Measurements from ENCODE around the gene KCNN2. TPM values are rescaled to one million over a fixed set of nuclear protein-coding genes. Genes with fewer than 3 reads are reported as not detected.

KCNN2 gene
- total and polyA plus RNA-seq, 2 donors = 0.66 to 1.1 TPM

DNA sequence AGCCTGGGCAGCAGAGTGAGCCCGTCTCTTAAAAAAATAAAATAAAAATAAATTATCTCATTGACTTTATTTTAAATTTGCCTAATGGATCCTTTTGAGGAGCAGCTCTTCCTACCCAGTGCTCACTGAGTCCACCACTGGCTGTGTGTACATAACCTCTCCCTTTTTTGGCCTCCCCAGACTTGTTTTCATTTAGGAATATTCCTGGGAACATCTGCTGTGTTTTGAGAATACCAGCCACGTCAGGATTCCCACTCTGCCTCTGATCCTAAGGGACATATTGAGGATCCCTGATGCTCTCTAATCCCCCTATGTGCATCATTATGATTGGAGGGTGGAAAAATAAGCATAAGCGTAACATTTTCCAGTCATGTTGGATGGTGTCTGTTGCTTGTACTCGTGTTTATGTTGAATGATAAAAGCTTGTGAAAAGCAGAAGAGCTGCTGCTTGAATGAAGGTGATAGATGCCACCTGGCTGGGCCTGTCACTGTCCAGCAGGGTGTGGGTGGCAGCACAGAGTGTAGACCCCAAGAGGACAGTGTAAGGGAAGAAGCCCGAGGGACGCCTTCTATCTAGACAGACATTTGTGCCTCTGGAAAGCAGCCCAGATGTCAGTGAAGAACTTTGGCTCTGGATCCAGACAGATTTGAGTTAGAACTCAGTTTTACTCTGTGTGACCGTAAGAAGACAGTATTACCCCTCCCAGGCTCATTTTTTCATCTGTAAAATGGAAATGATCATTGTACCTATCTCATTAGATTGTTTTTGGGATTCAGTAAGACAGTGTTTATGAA lies 15.4 kb downstream of the KCNN2 start:
- no peak for DNase-seq (ENCODE audit: low read depth in 6 of 9, low spot score in 9 of 9)
- Histone ChIP-seq H3K4me3 (ENCODE audit: low read length in 2 of 2) (no peak overlapping the region), H3K9me3 (ENCODE audit: control insufficient read depth in 2 of 2, insufficient read depth in 1 of 2, low read length in 1 of 2) (no peaks in the 10 kb centered on the region), H3K36me3 (ENCODE audit: control insufficient read depth in 2 of 2, insufficient read depth in 2 of 2, low read length in 1 of 2) (no peaks in the 10 kb centered on the region), H3K27ac (ENCODE audit: low read depth in 1 of 2, low read length in 1 of 2) (no peak overlapping the region), H3K27me3 (ENCODE audit: control insufficient read depth in 2 of 2, insufficient read depth in 1 of 2, low read length in 1 of 2) (no peaks in the 10 kb centered on the region), H3K4me1 (ENCODE audit: control insufficient read depth in 2 of 2, insufficient read depth in 2 of 2, low read length in 2 of 2) (no peaks in the 10 kb centered on the region)
- 85% methylated on average over 7 of the region's 7 CpGs for WGBS

DNA sequence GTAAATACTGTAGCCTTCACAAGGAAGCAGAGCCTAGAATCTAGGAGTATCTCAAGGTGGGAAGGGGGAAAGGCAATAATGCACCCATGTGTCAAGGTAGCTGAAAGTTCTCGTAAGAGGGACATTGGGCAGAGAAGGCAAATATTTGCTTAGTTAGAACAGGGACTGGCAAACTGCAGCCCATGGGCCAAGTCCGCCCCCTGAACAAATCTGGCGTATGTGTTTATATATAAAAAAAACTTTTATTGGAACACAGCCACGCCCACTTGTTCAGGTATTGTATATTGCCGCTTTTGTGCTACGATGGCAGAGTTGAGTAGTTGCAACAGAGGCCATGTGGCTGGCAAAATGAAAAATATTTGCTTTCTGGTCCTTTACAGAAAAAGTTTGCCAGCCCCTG lies 16.1 kb downstream of the KCNN2 start:
- WGBS = 87% methylated on average over 6 of the region's 6 CpGs
- Histone ChIP-seq H3K4me3 (ENCODE audit: low read length in 2 of 2) (no peak overlapping the region), H3K4me1 (ENCODE audit: control insufficient read depth in 2 of 2, insufficient read depth in 2 of 2, low read length in 2 of 2) (no peaks in the 10 kb centered on the region), H3K27ac (ENCODE audit: low read depth in 1 of 2, low read length in 1 of 2) (no peak overlapping the region), H3K36me3 (ENCODE audit: control insufficient read depth in 2 of 2, insufficient read depth in 2 of 2, low read length in 1 of 2) (no peaks in the 10 kb centered on the region), H3K27me3 (ENCODE audit: control insufficient read depth in 2 of 2, insufficient read depth in 1 of 2, low read length in 1 of 2) (no peaks in the 10 kb centered on the region), H3K9me3 (ENCODE audit: control insufficient read depth in 2 of 2, insufficient read depth in 1 of 2, low read length in 1 of 2) (no peaks in the 10 kb centered on the region)
- no peak for DNase-seq (ENCODE audit: low read depth in 6 of 9, low spot score in 9 of 9)

DNA sequence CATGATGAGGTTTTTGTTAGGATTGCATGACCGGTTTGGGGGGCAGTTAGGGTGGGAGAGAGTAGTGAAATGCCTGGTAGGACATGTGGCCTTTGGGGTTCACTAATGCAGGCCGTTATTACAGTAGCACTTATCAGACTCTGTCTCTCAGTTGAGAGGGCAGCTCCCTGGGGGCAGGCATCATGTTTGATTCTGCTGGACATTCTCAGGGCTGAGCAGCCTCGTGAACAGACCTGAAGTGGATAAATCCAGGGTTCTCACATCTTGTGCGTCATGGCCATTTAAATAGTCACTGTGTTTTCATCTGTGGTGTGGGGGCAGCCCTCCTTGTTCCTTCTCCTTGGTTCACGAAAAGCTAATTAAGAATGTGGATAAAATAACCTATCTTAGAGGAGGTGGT lies 18.9 kb downstream of the KCNN2 start:
- Histone ChIP-seq H3K36me3 (ENCODE audit: control insufficient read depth in 2 of 2, insufficient read depth in 2 of 2, low read length in 1 of 2) (no peaks in the 10 kb centered on the region), H3K4me1 (ENCODE audit: control insufficient read depth in 2 of 2, insufficient read depth in 2 of 2, low read length in 2 of 2) (no peaks in the 10 kb centered on the region), H3K27me3 (ENCODE audit: control insufficient read depth in 2 of 2, insufficient read depth in 1 of 2, low read length in 1 of 2) (no peaks in the 10 kb centered on the region), H3K4me3 (ENCODE audit: low read length in 2 of 2) (no peak overlapping the region), H3K9me3 (ENCODE audit: control insufficient read depth in 2 of 2, insufficient read depth in 1 of 2, low read length in 1 of 2) (no peaks in the 10 kb centered on the region), H3K27ac (ENCODE audit: low read depth in 1 of 2, low read length in 1 of 2) (no peak overlapping the region)
- DNase-seq (ENCODE audit: low read depth in 6 of 9, low spot score in 9 of 9) = no peak
- WGBS = 69% methylated on average over 5 of the region's 5 CpGs

DNA sequence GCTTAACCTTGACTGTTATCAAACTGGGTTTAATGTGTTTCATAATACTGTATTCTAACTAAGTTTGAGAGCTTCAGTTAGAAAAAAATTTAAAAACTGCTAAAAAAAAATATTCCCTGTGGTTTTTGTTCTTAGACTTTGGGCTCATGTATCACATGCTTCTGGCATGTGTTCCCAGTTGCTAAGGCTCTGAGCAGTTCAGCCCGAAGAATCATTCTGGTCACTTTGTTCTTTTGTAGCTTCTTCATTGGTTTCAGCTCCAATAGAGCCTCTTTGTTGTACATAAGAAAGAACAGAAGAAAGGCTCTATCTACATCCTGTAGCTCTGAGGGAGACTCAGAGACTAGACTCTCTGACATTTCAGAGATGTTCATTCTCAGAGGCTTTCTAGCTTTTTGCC lies 25.6 kb downstream of the KCNN2 start:
- no peaks in the 10 kb centered on the region for H3K4me1 ChIP-seq (ENCODE audit: control insufficient read depth in 2 of 2, insufficient read depth in 2 of 2, low read length in 2 of 2)
- WGBS = 87% methylated on average over 1 of the region's 1 CpG
- no peak for DNase-seq (ENCODE audit: low read depth in 6 of 9, low spot score in 9 of 9)

DNA sequence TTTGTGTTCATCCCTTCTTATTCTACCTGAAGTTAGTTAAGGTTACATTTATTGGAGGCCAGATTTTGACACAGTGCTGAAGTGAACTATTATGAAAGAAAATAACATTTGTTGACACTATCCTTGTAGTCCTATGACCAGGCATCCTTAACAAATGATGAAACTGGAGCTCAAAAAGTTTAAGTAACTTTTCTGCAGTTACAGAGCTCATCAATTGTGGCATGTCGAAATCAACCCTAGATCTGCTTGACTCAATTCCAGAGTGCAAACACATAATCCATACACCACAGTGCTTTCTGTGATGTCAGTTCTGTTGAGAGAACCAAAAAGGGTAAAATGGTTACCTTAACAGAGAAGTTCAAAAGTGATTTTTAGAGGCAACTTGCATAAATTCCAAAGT lies 28.6 kb downstream of the KCNN2 start:
- Histone ChIP-seq H3K36me3 (ENCODE audit: control insufficient read depth in 2 of 2, insufficient read depth in 2 of 2, low read length in 1 of 2) (no peaks in the 10 kb centered on the region), H3K4me3 (ENCODE audit: low read length in 2 of 2) (no peak overlapping the region), H3K9me3 (ENCODE audit: control insufficient read depth in 2 of 2, insufficient read depth in 1 of 2, low read length in 1 of 2) (no peaks in the 10 kb centered on the region), H3K27me3 (ENCODE audit: control insufficient read depth in 2 of 2, insufficient read depth in 1 of 2, low read length in 1 of 2) (no peaks in the 10 kb centered on the region), H3K27ac (ENCODE audit: low read depth in 1 of 2, low read length in 1 of 2) (no peak overlapping the region), H3K4me1 (ENCODE audit: control insufficient read depth in 2 of 2, insufficient read depth in 2 of 2, low read length in 2 of 2) (no peaks in the 10 kb centered on the region)
- 88% methylated on average over 1 of the region's 1 CpG for WGBS
- no peak for DNase-seq (ENCODE audit: low read depth in 6 of 9, low spot score in 9 of 9)

More for the DNA sequence above, 25.6 kb downstream of the KCNN2 start:
- H3K4me3 ChIP-seq (ENCODE audit: low read length in 2 of 2) = no peak overlapping the region
- no peaks in the 10 kb centered on the region for H3K36me3 ChIP-seq (ENCODE audit: control insufficient read depth in 2 of 2, insufficient read depth in 2 of 2, low read length in 1 of 2)
- no peak overlapping the region for H3K27ac ChIP-seq (ENCODE audit: low read depth in 1 of 2, low read length in 1 of 2)
- no peaks in the 10 kb centered on the region for H3K9me3 ChIP-seq (ENCODE audit: control insufficient read depth in 2 of 2, insufficient read depth in 1 of 2, low read length in 1 of 2)
- H3K27me3 ChIP-seq (ENCODE audit: control insufficient read depth in 2 of 2, insufficient read depth in 1 of 2, low read length in 1 of 2) = no peaks in the 10 kb centered on the region

- Histone ChIP-seq H3K36me3 (ENCODE audit: control insufficient read depth in 2 of 2, insufficient read depth in 2 of 2, low read length in 1 of 2) (no peaks in the 10 kb centered on the region), H3K9me3 (ENCODE audit: control insufficient read depth in 2 of 2, insufficient read depth in 1 of 2, low read length in 1 of 2) (no peaks in the 10 kb centered on the region), H3K4me3 (ENCODE audit: low read length in 2 of 2) (no peak overlapping the region), H3K27me3 (ENCODE audit: control insufficient read depth in 2 of 2, insufficient read depth in 1 of 2, low read length in 1 of 2) (no peaks in the 10 kb centered on the region), H3K4me1 (ENCODE audit: control insufficient read depth in 2 of 2, insufficient read depth in 2 of 2, low read length in 2 of 2) (no peaks in the 10 kb centered on the region), H3K27ac (ENCODE audit: low read depth in 1 of 2, low read length in 1 of 2) (no peak overlapping the region)
- no peak for DNase-seq (ENCODE audit: low read depth in 6 of 9, low spot score in 9 of 9)
- 91% methylated on average over 1 of the region's 1 CpG for WGBS
Measured at GRCh38 chr5:114391321-114391720, 29.5 kb downstream of the KCNN2 start.

DNA sequence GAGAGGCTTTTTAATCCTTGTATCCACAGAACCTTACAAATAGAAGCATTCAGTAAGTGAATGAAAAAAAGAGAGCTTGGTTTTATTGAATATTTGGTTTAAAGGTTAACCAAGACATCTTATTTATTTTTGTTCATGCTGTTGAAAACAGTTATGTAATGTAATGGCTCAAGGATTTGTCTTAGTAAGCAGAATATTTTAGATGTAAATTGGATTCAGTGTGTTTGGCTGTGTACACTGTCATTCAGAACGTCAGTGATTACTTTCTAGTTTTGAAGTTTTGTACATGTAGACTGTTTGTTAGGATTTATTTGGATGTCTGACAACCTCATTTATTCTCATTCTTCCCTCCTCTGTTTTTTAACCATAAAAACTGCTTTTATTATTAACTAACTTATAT lies 31.3 kb downstream of the KCNN2 start:
- 81% methylated on average over 1 of the region's 1 CpG for WGBS
- H3K9me3 ChIP-seq (ENCODE audit: control insufficient read depth in 2 of 2, insufficient read depth in 1 of 2, low read length in 1 of 2) = no peaks in the 10 kb centered on the region
- no peak overlapping the region for H3K4me3 ChIP-seq (ENCODE audit: low read length in 2 of 2)
- H3K4me1 ChIP-seq (ENCODE audit: control insufficient read depth in 2 of 2, insufficient read depth in 2 of 2, low read length in 2 of 2) = no peaks in the 10 kb centered on the region
- no peak for DNase-seq (ENCODE audit: low read depth in 6 of 9, low spot score in 9 of 9)
- no peak overlapping the region for H3K27ac ChIP-seq (ENCODE audit: low read depth in 1 of 2, low read length in 1 of 2)
- no peaks in the 10 kb centered on the region for H3K27me3 ChIP-seq (ENCODE audit: control insufficient read depth in 2 of 2, insufficient read depth in 1 of 2, low read length in 1 of 2)
- H3K36me3 ChIP-seq (ENCODE audit: control insufficient read depth in 2 of 2, insufficient read depth in 2 of 2, low read length in 1 of 2) = no peaks in the 10 kb centered on the region

DNA sequence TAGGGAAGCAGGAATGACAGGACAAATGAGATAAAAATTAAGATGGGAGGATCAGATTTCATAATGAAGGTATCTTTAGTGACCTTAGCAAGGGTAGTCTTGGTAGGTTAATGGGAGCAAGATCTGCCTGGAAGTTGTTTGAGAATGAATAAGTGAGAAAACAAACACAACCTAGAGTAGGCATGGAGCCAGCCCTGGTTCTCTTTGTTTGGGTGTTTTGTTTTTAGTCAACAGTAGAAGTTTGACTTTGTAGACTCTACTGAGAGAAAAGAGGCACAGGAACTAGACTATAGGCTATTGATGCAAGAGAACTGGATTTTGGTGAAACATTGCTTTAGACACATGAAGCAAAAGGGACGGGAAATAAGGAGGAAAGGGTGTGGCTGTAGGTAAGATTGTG lies 40.3 kb downstream of the KCNN2 start:
- Histone ChIP-seq H3K27me3 (ENCODE audit: control insufficient read depth in 2 of 2, insufficient read depth in 1 of 2, low read length in 1 of 2) (no peaks in the 10 kb centered on the region), H3K4me3 (ENCODE audit: low read length in 2 of 2) (no peak overlapping the region), H3K36me3 (ENCODE audit: control insufficient read depth in 2 of 2, insufficient read depth in 2 of 2, low read length in 1 of 2) (no peaks in the 10 kb centered on the region), H3K27ac (ENCODE audit: low read depth in 1 of 2, low read length in 1 of 2) (no peak overlapping the region), H3K4me1 (ENCODE audit: control insufficient read depth in 2 of 2, insufficient read depth in 2 of 2, low read length in 2 of 2) (no peaks in the 10 kb centered on the region), H3K9me3 (ENCODE audit: control insufficient read depth in 2 of 2, insufficient read depth in 1 of 2, low read length in 1 of 2) (no peaks in the 10 kb centered on the region)
- no peak for DNase-seq (ENCODE audit: low read depth in 6 of 9, low spot score in 9 of 9)
- WGBS = 85% methylated on average over 1 of the region's 1 CpG

DNA sequence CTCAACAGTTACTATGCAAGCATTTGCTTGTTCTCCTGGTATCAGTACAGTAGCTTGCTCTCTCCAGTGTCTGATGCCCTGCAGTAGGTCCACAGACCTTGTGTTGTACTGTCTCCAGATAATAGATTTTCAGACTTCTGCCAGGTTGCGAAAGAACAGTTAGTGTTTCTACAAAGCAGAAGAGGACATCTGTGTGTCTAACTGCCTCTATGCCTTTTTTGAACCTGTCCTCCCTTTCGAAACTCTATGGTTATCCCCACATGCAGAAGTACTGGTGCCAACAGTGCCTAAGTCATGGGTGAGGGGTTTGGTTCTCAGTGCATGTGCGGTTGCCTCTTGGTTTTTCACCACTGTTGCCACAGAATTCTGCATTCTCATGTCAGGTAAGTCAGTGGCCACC lies 45.9 kb downstream of the KCNN2 start:
- WGBS = 95% methylated on average over 3 of the region's 3 CpGs
- H3K27ac ChIP-seq (ENCODE audit: low read depth in 1 of 2, low read length in 1 of 2) = no peak overlapping the region
- H3K4me1 ChIP-seq (ENCODE audit: control insufficient read depth in 2 of 2, insufficient read depth in 2 of 2, low read length in 2 of 2) = no peaks in the 10 kb centered on the region
- no peaks in the 10 kb centered on the region for H3K36me3 ChIP-seq (ENCODE audit: control insufficient read depth in 2 of 2, insufficient read depth in 2 of 2, low read length in 1 of 2)
- H3K27me3 ChIP-seq (ENCODE audit: control insufficient read depth in 2 of 2, insufficient read depth in 1 of 2, low read length in 1 of 2) = no peaks in the 10 kb centered on the region
- no peak for DNase-seq (ENCODE audit: low read depth in 6 of 9, low spot score in 9 of 9)
- H3K4me3 ChIP-seq (ENCODE audit: low read length in 2 of 2) = no peak overlapping the region
- no peaks in the 10 kb centered on the region for H3K9me3 ChIP-seq (ENCODE audit: control insufficient read depth in 2 of 2, insufficient read depth in 1 of 2, low read length in 1 of 2)
